Measurements from ENCODE around the gene FSTL4. TPM values are rescaled to one million over a fixed set of nuclear protein-coding genes. Genes with fewer than 3 reads are reported as not detected.

Gene FSTL4
- polyA plus RNA-seq, 3 donors = not detected

GRCh38 chr5:133376986-133377385 is 235.4 kb downstream of the FSTL4 start:
- Histone ChIP-seq H4K20me1 (ENCODE audit: insufficient read depth, low read length) (no peaks in the 10 kb centered on the region), H3K36me3 (replicated peaks in 1 of 2; ENCODE audit: control insufficient read depth in 1 of 2, insufficient read depth in 2 of 2, low read length in 2 of 2) (no peaks in the 10 kb centered on the region), H3K4me2 (replicated peaks; ENCODE audit: extremely low read depth, low read length, poor library complexity, severe bottlenecking) (no peak overlapping the region), H3K27me3 (ENCODE audit: control insufficient read depth in 2 of 2, insufficient read depth in 2 of 2, low read length in 2 of 2) (no peaks in the 10 kb centered on the region), H3K27ac (ENCODE audit: low read depth in 1 of 2, low read length in 2 of 2) (no peak overlapping the region), H2AFZ (ENCODE audit: insufficient read depth, low read depth, low read length, poor library complexity, severe bottlenecking) (no peak overlapping the region), H3K9ac (ENCODE audit: insufficient read depth, low read length, poor library complexity, severe bottlenecking) (no peak overlapping the region), H3K9me3 (replicated peaks in 1 of 2; ENCODE audit: control insufficient read depth in 1 of 2, insufficient read depth in 1 of 2, low read length in 2 of 2) (peaks cover 10 to 14% of the 10 kb centered on the region in 2 donors), H3K4me3 (replicated peaks in 1 of 3; ENCODE audit: low read depth in 2 of 3, low read length in 3 of 3) (no peak overlapping the region), H3K79me2 (ENCODE audit: insufficient read depth, low read length) (no peaks in the 10 kb centered on the region), H3K4me1 (ENCODE audit: control insufficient read depth in 1 of 2, insufficient read depth in 2 of 2, low read length in 2 of 2) (no peaks in the 10 kb centered on the region)
- Mint-ChIP-seq H3K4me1 (no peaks in the 10 kb centered on the region), H3K27me3 (ENCODE audit: low read depth in 3 of 3) (peaks cover 0 to 4% (median 2%) of the 10 kb centered on the region in 3 donors), H3K4me3 (no peak overlapping the region), H3K27ac (no peak overlapping the region), H3K36me3 (no peaks in the 10 kb centered on the region), H3K9me3 (peaks cover 10 to 26% (median 23%) of the 10 kb centered on the region in 7 donors)
- 100% methylated on average over 1 of the region's 1 CpG for WGBS (ENCODE audit: insufficient coverage)
- no peak for TF ChIP-seq CTCF (IDR thresholded peaks at IDR 0.05)
- intact Hi-C loops (cut with micrococcal nuclease) = no loop called here
- no peak for DNase-seq

GRCh38 chr5:133373121-133373870 is 239.0 kb downstream of the FSTL4 start:
- H3K9ac ChIP-seq (ENCODE audit: insufficient read depth, low read length, poor library complexity, severe bottlenecking) = no peak overlapping the region
- H3K27me3 Mint-ChIP-seq (ENCODE audit: low read depth in 3 of 3) = peaks cover 0 to 2% (median 0%) of the 10 kb centered on the region in 3 donors

More at GRCh38 chr5:133373121-133373870, 239.0 kb downstream of the FSTL4 start:
- Histone ChIP-seq H3K36me3 (replicated peaks in 1 of 2; ENCODE audit: control insufficient read depth in 1 of 2, insufficient read depth in 2 of 2, low read length in 2 of 2) (no peaks in the 10 kb centered on the region), H3K9me3 (replicated peaks in 1 of 2; ENCODE audit: control insufficient read depth in 1 of 2, insufficient read depth in 1 of 2, low read length in 2 of 2) (peaks cover 10 to 14% of the 10 kb centered on the region in 2 donors), H2AFZ (ENCODE audit: insufficient read depth, low read depth, low read length, poor library complexity, severe bottlenecking) (no peak overlapping the region), H3K4me2 (replicated peaks; ENCODE audit: extremely low read depth, low read length, poor library complexity, severe bottlenecking) (no peak overlapping the region), H3K27ac (ENCODE audit: low read depth in 1 of 2, low read length in 2 of 2) (no peak overlapping the region), H3K4me3 (replicated peaks in 1 of 3; ENCODE audit: low read depth in 2 of 3, low read length in 3 of 3) (no peak overlapping the region), H3K27me3 (ENCODE audit: control insufficient read depth in 2 of 2, insufficient read depth in 2 of 2, low read length in 2 of 2) (no peaks in the 10 kb centered on the region), H3K4me1 (ENCODE audit: control insufficient read depth in 1 of 2, insufficient read depth in 2 of 2, low read length in 2 of 2) (no peaks in the 10 kb centered on the region), H4K20me1 (ENCODE audit: insufficient read depth, low read length) (no peaks in the 10 kb centered on the region), H3K79me2 (ENCODE audit: insufficient read depth, low read length) (no peaks in the 10 kb centered on the region)
- no peaks in the 10 kb centered on the region for H3K4me1 Mint-ChIP-seq
- intact Hi-C loops (cut with micrococcal nuclease) = no loop called here
- no peak for DNase-seq
- no peaks in the 10 kb centered on the region for H3K36me3 Mint-ChIP-seq
- H3K9me3 Mint-ChIP-seq = peaks cover 10 to 28% (median 21%) of the 10 kb centered on the region in 7 donors
- no peak overlapping the region for H3K27ac Mint-ChIP-seq
- no peak overlapping the region for H3K4me3 Mint-ChIP-seq
- no peak for TF ChIP-seq CTCF (IDR thresholded peaks at IDR 0.05)
- 83% methylated on average over 2 of the region's 5 CpGs for WGBS (ENCODE audit: insufficient coverage)

Measured in CD14-positive monocyte (primary cell).